GM18867 (cell line): Measurements from ENCODE around the gene SCN11A.

Source experiments
- ATAC-seq: cut with Tn5 transposase; IDR thresholded peaks from one replicate; pipeline ENCODE4 v1.9.1; 2021; ENCODE audit warnings: mild to moderate bottlenecking, moderate library complexity; ENCODE audit not compliant: unreplicated experiment

Gene SCN11A

DNA sequence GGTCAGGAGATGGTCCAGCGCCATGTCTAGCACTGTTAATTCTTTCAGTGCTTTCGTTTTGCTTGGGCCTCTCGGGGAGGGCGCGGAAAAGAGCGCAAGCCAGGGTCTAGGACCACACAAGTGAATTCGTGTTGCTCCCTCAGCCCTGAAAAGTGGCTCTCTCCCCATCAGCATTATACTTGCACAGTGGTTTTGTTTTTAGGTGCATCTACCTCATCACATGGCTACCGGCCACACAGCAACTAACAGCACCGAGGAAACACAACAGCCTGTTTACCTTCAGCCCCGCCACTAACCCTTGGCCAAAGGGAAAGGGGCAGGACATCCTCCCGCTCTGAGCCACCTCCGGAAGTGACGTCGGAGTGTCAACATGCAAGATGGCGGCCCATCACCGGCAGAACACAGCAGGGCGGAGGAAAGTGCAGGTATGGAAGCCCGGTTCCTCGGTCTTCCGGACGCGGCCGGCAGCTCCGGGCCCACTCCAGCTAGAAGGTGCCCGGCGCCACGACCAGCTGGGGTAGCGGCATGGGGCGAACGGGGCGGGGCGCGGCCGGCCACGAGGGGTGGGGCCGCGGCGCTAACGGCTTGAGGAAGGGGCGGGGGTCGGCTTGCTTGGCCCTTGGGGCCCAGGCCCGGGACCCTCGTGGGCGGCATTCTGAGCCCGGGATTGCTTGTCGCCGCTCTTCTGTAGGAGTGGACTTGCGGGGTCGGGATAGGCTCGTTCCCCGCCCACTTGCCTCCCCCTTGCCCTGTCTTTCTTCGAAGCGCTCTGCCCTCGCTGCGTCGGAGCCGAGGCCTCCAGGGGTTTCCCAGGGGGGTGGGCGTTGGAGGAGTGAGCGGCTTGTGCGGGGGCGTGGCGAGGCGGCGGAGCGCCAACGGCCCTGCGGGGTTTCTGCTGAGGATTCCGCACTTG lies at the start of gene SCN11A, which contains the start of gene WDR48:
TSS of gene SCN11A (minus strand) at position 296 of the 913 bp plus-strand sequence. CDS start 101,582 bp downstream, outside the sequence.
TSS of gene WDR48 (plus strand) at position 368 of the 913 bp plus-strand sequence. CDS start at position 378, 10 bp downstream.
- peak; percentile 99 for ATAC-seq

- ATAC-seq, result peak; percentile 70
These were observed 49.4 kb upstream of the SCN11A start for GRCh38 chr3:39101022-39101689.

GRCh38 chr3:39100500-39100886 lies 48.7 kb upstream of the SCN11A start:
- no peak for ATAC-seq

DNA sequence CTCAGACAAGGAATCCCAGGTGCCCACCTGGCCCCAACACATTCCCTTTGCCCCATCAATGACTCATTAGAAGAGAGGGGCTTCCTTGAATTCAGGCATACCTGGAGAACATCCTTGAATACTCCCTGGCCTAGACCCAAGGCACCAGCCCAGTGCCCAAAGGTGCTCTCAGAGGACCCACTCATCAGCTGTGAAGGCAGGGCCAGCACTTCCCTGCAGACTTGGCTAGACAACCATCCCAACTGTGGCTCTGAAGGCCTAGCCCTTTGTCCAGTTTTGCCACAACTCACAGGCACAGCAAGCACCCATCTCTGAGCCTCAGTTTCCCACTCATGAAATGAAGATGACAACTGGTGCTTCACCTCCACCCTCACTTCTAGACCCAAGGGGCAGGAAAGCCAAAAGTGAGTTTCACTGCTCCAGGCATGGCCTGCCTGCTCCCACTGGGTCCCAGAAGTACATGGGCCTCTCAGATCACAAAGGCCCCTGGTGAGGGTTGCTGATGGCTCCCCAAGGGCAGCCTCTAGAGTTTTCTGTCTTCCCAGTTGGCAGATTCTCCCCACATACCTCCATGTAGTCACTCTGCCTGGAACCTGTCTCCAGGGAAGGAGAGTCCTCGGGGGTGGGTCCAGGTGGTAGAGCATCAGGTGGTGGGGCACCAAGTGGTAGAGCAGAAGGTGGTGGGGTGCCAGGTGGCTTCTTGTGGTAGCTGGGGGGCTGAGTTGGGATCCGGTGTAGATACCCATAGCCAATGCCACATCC lies 48.2 kb upstream of the SCN11A start:
- ATAC-seq, result no peak

- ATAC-seq, result no peak
These were observed 47.5 kb upstream of the SCN11A start for GRCh38 chr3:39099242-39099641.

DNA sequence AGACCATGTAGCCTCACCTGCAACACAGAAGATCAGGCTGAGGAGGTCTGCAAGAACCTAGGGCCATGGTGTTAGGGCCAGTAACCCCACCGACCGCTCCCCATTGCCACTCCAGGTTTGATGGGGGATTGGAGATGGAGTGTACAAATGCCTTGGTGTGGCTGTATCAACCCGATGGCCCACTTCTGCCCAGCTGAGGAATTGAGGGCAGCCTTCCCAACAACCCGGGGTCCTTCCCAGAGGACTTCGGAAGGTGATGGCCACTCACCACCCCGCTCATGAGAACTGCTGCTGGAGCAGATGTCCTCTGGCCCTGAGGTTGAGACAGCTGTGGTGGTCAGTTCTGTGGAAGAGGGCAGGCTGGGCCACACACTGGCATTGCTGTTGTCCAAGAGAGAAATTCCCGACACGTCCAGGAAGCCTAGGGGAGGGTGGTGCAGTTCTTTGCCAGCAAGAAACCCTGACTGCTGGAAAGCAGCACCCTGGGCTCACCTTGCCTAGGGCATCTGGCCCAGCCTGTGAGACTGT lies 46.8 kb upstream of the SCN11A start:
- no peak for ATAC-seq

DNA sequence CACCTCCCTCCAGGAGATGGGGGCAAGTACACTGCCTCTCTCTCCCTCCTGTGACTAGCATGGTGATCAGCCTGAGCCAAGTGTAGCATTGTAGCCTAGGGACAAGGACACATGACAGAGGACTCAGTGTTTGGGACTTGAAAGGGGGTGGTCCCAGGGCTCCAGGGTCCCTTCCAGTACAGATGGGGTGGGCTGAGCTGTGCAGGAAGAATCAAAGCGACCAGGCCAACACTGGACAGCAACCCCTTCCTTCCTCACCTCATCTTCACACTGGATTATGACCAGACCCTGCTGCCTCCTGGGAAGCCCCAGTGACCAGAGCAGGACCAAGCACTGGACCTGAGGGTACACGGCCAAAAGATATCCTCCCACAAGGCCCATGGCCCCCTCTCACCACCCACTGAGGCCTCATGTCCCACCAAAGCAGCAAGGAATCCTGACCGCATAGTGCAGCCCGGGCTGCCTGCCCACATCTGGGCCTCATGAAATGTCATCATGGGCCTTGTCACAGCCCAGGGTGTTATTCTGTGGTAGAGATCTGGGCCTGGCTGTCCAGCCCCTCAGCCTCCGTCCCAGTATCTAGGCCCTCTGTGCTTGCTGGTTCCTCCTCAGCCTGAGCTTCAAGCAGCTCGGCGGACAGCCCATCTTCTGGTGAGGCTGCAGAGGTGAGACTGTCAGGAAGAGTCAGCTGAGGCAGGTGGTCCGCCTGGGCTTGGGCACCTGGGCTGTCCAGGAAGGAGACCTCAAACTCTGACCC lies 46.1 kb upstream of the SCN11A start:
- ATAC-seq, result no peak

DNA sequence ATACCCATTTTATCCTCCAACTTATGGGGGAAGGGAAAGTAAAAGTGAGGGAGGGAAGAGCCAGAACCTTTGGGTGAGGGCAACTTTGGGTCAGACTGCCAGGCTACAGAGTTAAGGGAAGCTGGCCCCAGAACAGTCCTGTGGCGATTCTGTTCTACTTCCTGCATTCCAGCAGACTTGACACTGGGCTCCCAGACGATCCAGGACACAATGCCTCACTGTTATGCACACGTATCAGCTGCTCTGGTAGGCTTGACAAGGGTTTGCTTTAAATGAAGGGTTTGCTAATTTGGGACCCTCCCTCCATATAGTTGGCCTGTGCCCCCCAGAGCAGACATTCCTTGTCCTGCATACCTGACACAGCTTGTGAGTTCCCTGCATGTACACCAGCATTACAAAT lies 45.0 kb upstream of the SCN11A start:
- ATAC-seq, result no peak

- no peak for ATAC-seq
These were observed 44.0 kb upstream of the SCN11A start for GRCh38 chr3:39095778-39096177.

DNA sequence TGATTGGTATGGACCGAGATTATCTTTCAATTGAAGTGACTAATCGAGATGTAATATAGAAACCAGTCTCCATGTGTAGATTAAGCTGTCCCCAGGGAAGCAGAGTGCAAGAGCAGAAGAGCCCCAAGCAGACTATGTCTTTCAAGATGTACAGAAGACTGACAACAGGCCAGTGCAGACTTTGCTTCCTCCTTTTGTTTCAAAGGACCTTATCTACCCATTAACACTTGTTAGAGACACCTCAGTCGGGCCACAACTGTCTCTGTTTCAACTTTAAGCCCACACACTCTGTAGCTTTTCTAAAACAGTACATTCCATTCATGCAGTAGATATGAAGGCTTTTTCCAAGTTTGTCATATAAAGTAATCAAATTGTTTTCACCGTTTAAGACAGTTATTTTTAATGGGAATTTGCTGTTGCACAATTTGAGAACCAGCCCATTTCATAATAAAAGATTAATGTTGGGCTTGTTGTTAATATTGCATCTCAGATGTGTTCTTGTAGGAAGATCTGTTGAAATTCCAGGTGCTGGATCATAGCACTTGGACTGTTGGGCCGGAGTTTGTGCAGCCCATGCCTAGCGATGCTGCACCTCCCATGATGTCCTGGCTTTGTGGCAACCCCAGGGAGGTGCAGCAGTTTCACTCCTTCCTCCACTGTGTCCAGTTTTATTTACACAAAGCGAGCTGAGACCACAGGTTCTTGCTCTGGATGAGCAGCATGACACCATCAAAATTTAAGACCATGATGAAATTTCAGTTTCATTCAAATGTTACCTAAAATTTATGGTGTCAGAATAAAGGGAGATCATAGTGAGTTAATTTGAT lies 43.3 kb upstream of the SCN11A start:
- ATAC-seq, result no peak

DNA sequence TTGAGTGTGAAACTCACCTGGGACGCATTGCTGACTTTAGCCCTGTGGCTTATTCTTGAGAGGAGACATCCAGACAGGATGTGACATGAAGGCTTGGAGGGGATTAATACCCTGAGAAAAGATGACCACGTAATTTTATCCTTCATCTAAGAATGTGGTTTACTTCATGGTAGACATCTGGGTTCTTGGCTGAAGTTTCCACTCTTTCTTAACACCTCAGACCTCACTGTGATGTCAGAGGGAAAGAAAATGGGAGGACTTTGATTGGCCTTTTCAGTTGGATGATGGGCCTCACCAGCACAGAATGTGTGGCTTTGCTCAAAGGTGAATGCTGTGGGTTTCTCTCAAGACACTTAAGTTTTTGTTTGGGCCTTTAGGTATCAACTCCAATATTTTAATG lies 39.2 kb upstream of the SCN11A start:
- ATAC-seq, result no peak

DNA sequence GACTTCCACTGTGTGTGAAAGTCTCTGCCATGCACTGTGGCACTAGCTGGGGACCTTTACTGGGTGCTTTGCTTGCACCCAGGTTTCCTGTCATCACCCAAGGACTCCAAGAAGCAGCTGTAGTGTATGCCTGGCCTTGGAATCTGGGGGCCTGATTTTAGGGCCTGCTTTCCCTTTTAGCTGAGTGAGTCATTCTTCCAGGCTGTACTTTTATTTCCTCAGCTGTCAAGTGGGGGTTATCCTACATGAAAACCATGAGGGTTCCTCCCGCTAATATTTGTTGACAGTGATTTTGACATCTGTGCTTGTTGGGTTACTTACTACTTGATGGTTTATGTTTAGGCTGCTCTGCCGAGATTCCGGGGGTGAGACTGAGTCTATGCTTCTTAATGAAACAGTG lies 37.1 kb upstream of the SCN11A start:
- ATAC-seq, result no peak

GRCh38 chr3:39088456-39088855 lies 36.7 kb upstream of the SCN11A start:
- ATAC-seq, result no peak

- ATAC-seq, result no peak
These were observed 34.4 kb upstream of the SCN11A start for GRCh38 chr3:39086144-39086543.

DNA sequence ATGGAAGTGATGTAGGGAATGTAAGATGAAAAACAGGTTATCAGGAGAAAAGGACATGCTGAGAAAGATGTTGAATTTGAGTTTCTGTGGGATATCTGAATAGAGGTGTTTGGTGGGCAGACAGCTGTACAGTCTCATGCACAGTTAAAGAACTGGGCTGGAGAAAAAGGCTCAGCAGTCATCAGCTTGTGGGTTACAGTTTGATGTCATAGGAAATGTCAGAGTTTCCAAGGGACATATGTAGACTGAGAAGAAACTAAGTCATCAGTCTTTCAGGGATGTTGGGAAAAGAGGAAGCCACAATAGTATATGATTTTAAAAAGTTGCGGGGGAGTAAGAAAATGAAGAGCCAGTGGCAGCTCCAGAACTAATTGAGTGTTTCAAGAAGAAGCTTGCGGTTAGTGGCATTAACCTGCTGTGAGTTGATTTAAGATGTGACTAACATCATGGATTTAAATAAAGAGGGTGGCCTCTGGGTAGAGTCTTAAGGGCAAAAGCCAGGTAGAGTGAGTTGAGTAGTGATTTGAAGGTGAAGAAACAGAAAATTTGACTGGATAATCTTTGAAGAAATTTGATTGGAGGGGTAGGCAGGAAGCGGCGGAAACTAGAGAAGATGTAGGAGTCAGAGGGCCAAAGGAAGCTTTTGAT lies 31.0 kb upstream of the SCN11A start:
- no peak for ATAC-seq

- ATAC-seq, result no peak
These were observed 28.3 kb upstream of the SCN11A start for GRCh38 chr3:39080026-39080425.

- ATAC-seq, result no peak
These were observed 27.8 kb upstream of the SCN11A start for GRCh38 chr3:39079530-39079929.

DNA sequence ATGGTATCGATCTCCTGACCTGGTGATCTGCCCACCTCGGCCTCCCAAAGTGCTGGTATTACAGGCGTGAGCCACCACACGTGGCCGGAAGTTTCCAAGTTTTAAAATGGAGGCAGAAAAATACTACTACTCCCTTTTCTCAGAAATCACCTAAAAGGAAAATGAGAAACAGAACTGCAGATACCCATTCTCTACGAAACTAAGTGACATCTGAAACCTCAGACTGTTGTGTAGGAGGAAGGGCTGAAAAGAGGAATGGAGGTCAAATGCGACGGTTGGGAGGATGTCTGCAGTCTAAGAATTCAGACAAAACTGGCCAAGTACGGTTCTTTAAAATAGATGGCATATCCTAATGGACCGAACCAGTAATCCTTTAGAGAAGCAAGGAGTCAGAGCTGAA lies 24.2 kb upstream of the SCN11A start:
- peak; percentile 84 for ATAC-seq

- ATAC-seq, result no peak
These were observed 16.8 kb upstream of the SCN11A start for GRCh38 chr3:39068556-39068955.
